ENCODE results near the gene TRAK1. TPM values are rescaled to one million over a fixed set of nuclear protein-coding genes. Genes with fewer than 3 reads are reported as not detected.

The TRAK1 gene
- total and polyA plus RNA-seq, 2 of the 4 experiments (the other 2 are of a cell fraction): 25.6 to 28.1 TPM

GRCh38 chr3:42098171-42098570 is 7.0 kb downstream of the TRAK1 start:
- H3K23ac ChIP-seq (ENCODE audit: low read depth, low read length): no peak overlapping the region
- H4K8ac ChIP-seq (ENCODE audit: low read depth in 2 of 2, low read length in 2 of 2): no peak overlapping the region
- H4K91ac ChIP-seq (ENCODE audit: insufficient read depth, low read depth, low read length): 0 out of 2 replicates have a peak overlapping the region, but pooled peaks have one; percentile 27
- H3K4me3 ChIP-seq (ENCODE audit: insufficient read depth, low read depth, low read length): no peak overlapping the region
- peaks cover 26% of the 10 kb centered on the region for H3K4me1 ChIP-seq (ENCODE audit: control insufficient read depth, insufficient read depth, low read length)
- H3K14ac ChIP-seq (replicated peaks; ENCODE audit: low read depth, low read length): no peak overlapping the region
- dilution Hi-C loops (cut with HindIII; ENCODE audit: low sequenced_read_pairs, unreplicated experiment) (no loop called here), intact Hi-C loops (cut with micrococcal nuclease) (loop anchor here (5.0 kb wide), 1 partner anchor 66 kb away; no protein-coding TSS in a partner anchor), in situ Hi-C loops (cut with MboI; ENCODE audit: low sequenced_read_pairs) (loop anchor here (5.0 kb wide), 1 partner anchor 86 kb away; no protein-coding TSS in a partner anchor)
- TF ChIP-seq, protein P1, sequence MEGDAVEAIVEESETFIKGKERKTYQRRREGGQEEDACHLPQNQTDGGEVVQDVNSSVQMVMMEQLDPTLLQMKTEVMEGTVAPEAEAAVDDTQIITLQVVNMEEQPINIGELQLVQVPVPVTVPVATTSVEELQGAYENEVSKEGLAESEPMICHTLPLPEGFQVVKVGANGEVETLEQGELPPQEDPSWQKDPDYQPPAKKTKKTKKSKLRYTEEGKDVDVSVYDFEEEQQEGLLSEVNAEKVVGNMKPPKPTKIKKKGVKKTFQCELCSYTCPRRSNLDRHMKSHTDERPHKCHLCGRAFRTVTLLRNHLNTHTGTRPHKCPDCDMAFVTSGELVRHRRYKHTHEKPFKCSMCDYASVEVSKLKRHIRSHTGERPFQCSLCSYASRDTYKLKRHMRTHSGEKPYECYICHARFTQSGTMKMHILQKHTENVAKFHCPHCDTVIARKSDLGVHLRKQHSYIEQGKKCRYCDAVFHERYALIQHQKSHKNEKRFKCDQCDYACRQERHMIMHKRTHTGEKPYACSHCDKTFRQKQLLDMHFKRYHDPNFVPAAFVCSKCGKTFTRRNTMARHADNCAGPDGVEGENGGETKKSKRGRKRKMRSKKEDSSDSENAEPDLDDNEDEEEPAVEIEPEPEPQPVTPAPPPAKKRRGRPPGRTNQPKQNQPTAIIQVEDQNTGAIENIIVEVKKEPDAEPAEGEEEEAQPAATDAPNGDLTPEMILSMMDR (conservative IDR thresholded peaks at IDR 0.05; ENCODE audit: low read depth, low read length): no peak
- no peak for TF ChIP-seq RCOR1 (IDR thresholded peaks at IDR 0.05; ENCODE audit: insufficient replicate concordance, low read length)
- no peak for TF ChIP-seq FOS (IDR thresholded peaks at IDR 0.05; ENCODE audit: low read depth, low read length)
- no peak for TF ChIP-seq USF2 (IDR thresholded peaks at IDR 0.05; ENCODE audit: low read depth, low read length)
- TF ChIP-seq MAZ (IDR thresholded peaks at IDR 0.05; ENCODE audit: borderline replicate concordance, low read depth, low read length): no peak
- no peak for TF ChIP-seq MXI1 (IDR thresholded peaks at IDR 0.05; ENCODE audit: borderline replicate concordance, low read depth, low read length)
- no peak for TF ChIP-seq ELK1 (IDR thresholded peaks at IDR 0.05; ENCODE audit: borderline replicate concordance, low read depth, low read length)
- no peak for TF ChIP-seq RFX5 (IDR thresholded peaks at IDR 0.05; ENCODE audit: low read depth, low read length)
- TF ChIP-seq RAD21 (IDR thresholded peaks at IDR 0.05; ENCODE audit: low read length): no peak
- TF ChIP-seq SMC3 (IDR thresholded peaks at IDR 0.05; ENCODE audit: low read depth, low read length): no peak
- no peak for TF ChIP-seq POLR2A (IDR thresholded peaks at IDR 0.05; ENCODE audit: low read depth, low read length)
- TF ChIP-seq BHLHE40 (IDR thresholded peaks at IDR 0.05; ENCODE audit: low read depth, low read length): no peak
- TF ChIP-seq MAFK (IDR thresholded peaks at IDR 0.05; ENCODE audit: low read depth, low read length): no peak
- TF ChIP-seq CEBPB (IDR thresholded peaks at IDR 0.05; ENCODE audit: low read depth, low read length): no peak
- TF ChIP-seq NFE2L2 (IDR thresholded peaks at IDR 0.05; ENCODE audit: low read depth, low read length): no peak
- TF ChIP-seq CHD1 (IDR thresholded peaks at IDR 0.05; ENCODE audit: low read depth, low read length): no peak
- H2AFZ ChIP-seq (replicated peaks; ENCODE audit: low read length, poor library complexity): no peak overlapping the region
- no peaks in the 10 kb centered on the region for H4K20me1 ChIP-seq (ENCODE audit: insufficient read depth, low read length)
- no peak overlapping the region for H2AK9ac ChIP-seq (replicated peaks; ENCODE audit: low read depth, low read length, poor library complexity)
- no peak overlapping the region for H2BK5ac ChIP-seq (ENCODE audit: low read depth, low read length, poor library complexity, severe bottlenecking)
- no peaks in the 10 kb centered on the region for H3K27me3 ChIP-seq (ENCODE audit: control insufficient read depth, insufficient read depth, low read length)
- H3K4me2 ChIP-seq (ENCODE audit: low read depth, low read length): no peak overlapping the region
- peak overlapping the region; percentile 33; the same call in 1 of the 2 replicates for H2BK120ac ChIP-seq (ENCODE audit: low read depth, low read length)
- H3K36me3 ChIP-seq (ENCODE audit: control insufficient read depth, insufficient read depth, low read length): no peaks in the 10 kb centered on the region
- H3K79me1 ChIP-seq (ENCODE audit: low read depth in 1 of 2, low read length in 2 of 2): peaks cover 8 to 58% of the 10 kb centered on the region in 2 experiments; a peak in 3 of 4 replicates
- no peak overlapping the region for H4K5ac ChIP-seq (ENCODE audit: low read depth, low read length)
- POLR2A ChIA-PET (ENCODE audit: unreplicated experiment): no interaction called here
- no peaks in the 10 kb centered on the region for H3K9me3 ChIP-seq (ENCODE audit: control insufficient read depth, insufficient read depth, low read length)
- peak overlapping the region; percentile 66 for H3K4ac ChIP-seq (ENCODE audit: low read depth, low read length)
- WGBS, 2 experiments (ENCODE audit: extremely low coverage in 2 of 2, insufficient read length in 1 of 2): no CpG with 5 or more reads among the region's 6 CpGs
- CTCF ChIA-PET: interaction anchor here (2.9 kb wide), 1 partner anchor 198 kb away, joined by 12 read pairs; no protein-coding TSS in a partner anchor
- BruUV-seq (replicated peaks): no TSS peak
- peak overlapping the region; percentile 32; the same call in 2 of the 3 replicates for H2BK15ac ChIP-seq (ENCODE audit: low read depth, low read length)
- H3K9me1 ChIP-seq (ENCODE audit: insufficient read depth, low read length): peaks cover 10% of the 10 kb centered on the region; the same call in 1 of the 2 replicates
- ATAC-seq (ENCODE audit: low read depth) (no peak), DNase-seq (no peak)
- H3K56ac ChIP-seq (ENCODE audit: extremely low read depth, insufficient read depth, low read length): no peak overlapping the region
- no peak overlapping the region; the same call in 1 of the 2 replicates for H2AK5ac ChIP-seq (ENCODE audit: low read depth, low read length)
- H2BK20ac ChIP-seq (ENCODE audit: low read depth, low read length): peak overlapping the region; percentile 29; the same call in 1 of the 2 replicates
- no peak overlapping the region for H3K18ac ChIP-seq (ENCODE audit: low read depth, low read length)
- no peak overlapping the region for H3K9ac ChIP-seq (ENCODE audit: low read depth, low read length)
- H3K27ac ChIP-seq (ENCODE audit: insufficient read depth, low read length): no peak overlapping the region
